HG03064 (cell line): Measurements from ENCODE around the gene KCNQ1.

ENCODE experiments used
- ATAC-seq: cut with Tn5 transposase; IDR thresholded peaks from one replicate; pipeline ENCODE4 v1.9.1; 2021; ENCODE audit warnings: low read depth; ENCODE audit not compliant: unreplicated experiment

Gene KCNQ1

GRCh38 chr11:2655834-2656622, 211.2 kb downstream of the KCNQ1 start:
- no peak for ATAC-seq

DNA sequence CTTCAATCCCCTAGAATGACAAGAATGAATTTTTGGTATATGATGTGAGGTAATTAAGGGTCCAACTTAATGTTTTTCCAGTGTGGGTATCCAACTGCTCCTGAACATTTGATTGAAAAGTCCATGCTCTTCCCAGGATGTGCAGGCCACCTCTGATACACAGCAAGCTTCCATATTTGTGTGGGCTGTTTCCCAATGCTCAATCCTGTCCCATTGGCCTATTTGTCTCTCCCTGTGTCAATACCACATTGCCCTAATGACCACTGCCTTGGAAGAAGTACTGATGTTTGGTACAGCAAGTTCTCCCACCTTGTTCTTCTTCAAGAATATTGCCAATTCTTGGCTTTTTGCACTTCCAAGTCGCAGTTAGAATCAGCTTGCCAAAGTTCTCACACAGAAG, 212.1 kb downstream of the KCNQ1 start:
- no peak for ATAC-seq

GRCh38 chr11:2657697-2658284, 213.0 kb downstream of the KCNQ1 start:
- ATAC-seq: no peak

DNA sequence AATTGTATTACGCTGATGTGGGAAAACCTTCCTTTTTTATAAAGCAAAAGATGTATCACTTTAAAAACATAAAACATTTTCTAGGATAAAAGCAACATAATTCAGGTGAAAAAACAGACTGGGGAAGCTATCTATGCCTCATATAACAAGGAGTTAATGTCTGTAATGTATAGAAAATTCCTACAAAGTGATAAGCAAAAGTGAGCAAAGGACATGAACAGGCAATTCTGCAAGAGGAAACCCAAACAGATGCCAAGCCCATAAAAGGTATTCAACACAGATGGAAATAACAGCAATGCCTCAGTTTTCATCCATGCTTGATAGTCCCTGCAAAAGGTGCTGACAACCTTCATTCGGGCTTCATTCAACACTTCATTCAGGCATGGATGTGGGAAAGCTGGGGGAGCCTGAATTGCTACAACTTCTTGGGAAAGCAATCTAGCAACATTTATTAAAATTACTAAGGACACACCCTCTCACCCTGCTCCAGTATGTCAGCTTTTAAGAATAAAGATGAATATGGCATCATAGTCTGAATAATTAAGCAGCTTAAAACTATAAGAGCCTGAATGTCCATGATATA, 215.6 kb downstream of the KCNQ1 start:
- no peak for ATAC-seq

- ATAC-seq: no peak
Observed at GRCh38 chr11:2661173-2662023, 216.6 kb downstream of the KCNQ1 start.

DNA sequence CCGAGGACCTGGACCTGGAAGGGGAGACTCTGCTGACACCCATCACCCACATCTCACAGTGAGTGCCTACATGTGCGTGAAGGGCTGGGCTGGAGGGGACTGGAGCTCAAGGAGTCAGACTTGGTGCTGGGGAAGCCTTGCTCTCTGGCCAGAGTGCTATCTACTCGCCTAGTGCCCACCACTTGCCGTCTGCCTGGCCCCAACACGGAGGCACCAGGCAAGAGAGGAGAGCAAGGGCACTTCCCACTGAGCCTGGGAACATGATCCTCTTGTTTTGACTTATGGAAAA, 217.2 kb downstream of the KCNQ1 start:
- ATAC-seq: no peak

- no peak for ATAC-seq
Observed at GRCh38 chr11:2662430-2663299, 217.9 kb downstream of the KCNQ1 start.

DNA sequence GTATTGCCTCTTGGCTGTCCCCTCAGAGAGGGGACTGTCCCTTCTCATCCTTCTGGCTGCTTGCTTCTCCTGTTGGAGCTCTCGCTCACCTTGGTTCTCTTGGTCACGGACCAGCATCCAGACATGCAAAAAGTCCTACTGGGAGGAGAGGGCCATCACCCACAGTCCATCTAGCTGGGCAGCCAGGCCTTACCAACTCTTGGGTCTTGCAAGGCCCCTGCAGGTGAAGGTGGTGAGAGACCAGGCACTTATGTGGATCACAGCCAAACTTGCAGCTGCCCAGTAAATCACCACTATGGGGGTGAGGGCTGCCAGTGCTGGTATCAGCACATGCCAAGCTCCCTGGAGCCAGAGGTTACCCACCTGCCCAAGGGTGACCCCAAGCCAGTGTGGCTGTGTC, 218.7 kb downstream of the KCNQ1 start:
- no peak for ATAC-seq

- ATAC-seq: no peak
Observed at GRCh38 chr11:2663915-2664314, 219.1 kb downstream of the KCNQ1 start.

DNA sequence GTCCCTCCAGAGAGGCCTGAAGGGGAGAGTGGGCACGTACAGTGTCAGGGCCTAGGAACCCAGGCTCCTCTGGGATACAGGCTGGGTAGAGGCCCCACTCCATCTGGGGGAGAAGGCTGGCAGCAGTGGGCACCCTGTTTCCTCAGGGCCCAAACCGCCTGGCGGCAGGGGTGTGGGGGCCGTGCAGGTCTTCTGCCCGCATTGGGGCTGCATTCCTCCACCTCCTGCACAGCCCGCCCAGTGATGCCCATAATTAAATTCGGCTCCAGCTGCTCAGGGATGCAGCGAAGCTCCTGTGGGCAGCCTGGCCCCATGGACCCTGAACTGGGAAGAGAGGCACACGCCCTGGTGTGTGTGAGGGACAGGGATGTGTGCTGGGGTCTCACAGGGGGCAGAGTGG, 219.6 kb downstream of the KCNQ1 start:
- no peak for ATAC-seq

DNA sequence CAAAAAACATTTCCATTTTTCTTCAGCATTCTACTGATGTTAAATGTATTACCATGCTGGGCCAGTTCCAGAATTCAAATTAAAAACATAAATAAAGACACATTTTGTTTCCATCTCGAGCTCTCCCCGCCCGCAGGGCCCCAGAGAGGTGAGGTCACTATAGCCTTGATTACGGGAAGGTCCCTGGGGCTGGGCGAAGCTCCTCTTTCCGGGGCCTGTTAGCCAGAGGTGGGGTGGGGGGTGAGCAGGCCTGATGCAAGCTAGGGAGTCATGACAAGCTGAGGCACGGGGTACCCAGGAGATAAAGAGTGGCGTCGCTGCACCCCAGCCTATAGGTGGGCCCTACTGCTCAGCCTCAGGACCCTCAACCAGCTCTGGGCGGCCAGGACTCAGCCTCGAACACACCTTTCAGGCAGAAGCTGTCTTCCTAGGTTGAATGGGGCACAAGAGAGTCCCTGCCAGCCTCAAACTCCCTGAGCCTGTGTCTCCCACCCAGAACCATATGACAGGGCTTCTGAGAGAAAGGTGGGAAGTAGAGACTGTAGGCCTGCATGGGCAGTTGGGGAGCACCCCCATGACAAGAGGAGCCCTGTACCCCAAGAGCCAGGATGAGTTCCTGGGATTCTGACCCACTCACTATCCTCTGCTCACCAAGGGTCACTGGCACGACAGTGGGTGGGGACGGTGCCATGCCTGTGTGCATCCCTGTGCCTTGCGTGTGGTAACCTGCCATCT, 220.2 kb downstream of the KCNQ1 start:
- ATAC-seq: no peak

GRCh38 chr11:2665526-2666400, 221.0 kb downstream of the KCNQ1 start:
- no peak for ATAC-seq

- ATAC-seq: no peak
Observed at GRCh38 chr11:2666401-2666741, 221.6 kb downstream of the KCNQ1 start.

GRCh38 chr11:2666828-2667570, 222.2 kb downstream of the KCNQ1 start:
- no peak for ATAC-seq

DNA sequence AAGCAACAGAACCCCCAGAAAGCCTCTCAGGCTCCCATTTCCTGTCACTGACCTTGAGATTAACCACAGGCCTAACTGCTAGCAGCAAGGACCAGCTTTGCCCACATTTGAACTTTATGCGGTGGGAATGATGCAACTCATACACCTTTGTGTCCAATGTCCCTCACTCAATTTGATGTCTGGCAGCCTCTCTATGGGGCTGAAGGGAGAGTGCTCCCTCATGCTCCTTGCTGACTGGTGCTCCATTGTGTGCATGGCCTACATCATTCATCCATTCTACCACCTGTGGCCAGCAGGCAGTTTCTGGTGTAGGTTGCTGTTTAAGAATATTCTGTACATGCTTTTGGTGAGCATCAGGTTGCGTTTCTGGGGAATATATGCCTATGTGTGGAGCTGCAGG, 223.1 kb downstream of the KCNQ1 start:
- ATAC-seq: no peak

- ATAC-seq: no peak
Observed at GRCh38 chr11:2668876-2669275, 224.1 kb downstream of the KCNQ1 start.

DNA sequence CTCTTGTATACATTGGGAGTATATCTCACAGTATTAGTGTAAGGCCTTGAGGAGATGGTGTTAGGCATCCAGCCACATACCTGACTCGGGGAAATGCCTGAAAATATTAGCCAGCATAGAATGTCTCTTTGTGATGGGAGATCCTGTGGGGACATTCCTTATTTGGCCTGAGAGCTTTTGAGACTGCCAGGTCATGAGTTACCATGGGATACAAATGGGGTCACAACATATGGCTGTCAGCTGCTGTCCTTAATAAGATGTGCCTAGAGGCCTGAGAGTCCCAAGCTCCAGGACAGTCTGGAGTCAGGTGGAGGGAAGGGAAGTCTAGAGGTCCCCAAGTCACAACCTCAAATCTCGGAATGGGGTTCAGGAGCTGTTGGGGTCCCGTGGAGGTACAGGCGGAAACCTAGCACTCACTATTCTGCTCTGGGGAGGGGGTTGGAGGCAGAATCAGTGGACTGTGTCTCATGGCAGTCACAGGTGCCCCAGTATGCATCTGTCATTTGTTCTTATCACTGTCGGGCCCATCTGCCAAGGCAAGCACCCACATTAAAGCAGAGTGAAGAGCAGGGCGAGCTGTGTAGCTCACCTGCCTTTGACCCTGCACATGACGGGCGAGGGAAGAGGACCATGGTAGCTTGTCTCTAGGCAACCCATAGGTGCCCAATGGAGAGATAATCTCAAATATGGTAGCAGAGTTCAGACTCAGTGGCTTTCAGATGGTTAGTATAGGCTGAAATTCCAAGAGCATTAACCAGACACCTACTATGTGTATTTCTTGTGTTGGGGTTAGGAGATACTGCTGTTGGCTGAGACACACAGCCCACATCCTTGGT, 225.0 kb downstream of the KCNQ1 start:
- ATAC-seq: no peak
